HepG2 (cell line): ENCODE data around the gene PCSK6. TPM values are rescaled to one million over a fixed set of nuclear protein-coding genes. Genes with fewer than 3 reads are reported as not detected.

Source experiments
- ATAC-seq: fragments of 200-7000 bp; cut with Tn5 transposase; 3 replicates; pipeline ENCODE4 v1.9.1; 2020; ENCODE audit warnings: mild to moderate bottlenecking, moderate library complexity
- BruUV-seq: library from RNA; stranded (reverse); fragments of 400-500 nt; replicated peaks from 2 replicates; lab custom pipeline; 2021; lab: Mats Ljungman, UMichigan
- CTCF ChIA-PET: fragments of 300-600 bp; formaldehyde crosslinking; extraction: SDS; loops from one replicate; lab custom pipeline; 2021; ENCODE audit warnings: low total read pairs, inconsistent platforms, low intra/inter-chr PET ratio; lab: Yijun Ruan, JAX
- POLR2A ChIA-PET: fragments of 350-600 bp; sonication (Branson Sonifier 250); formaldehyde crosslinking; loops from one replicate; lab custom pipeline; 2020; ENCODE audit warnings: antibody characterized with exemption, inconsistent platforms; lab: Yijun Ruan, JAX
- DNase-seq: peaks from one replicate; pipeline ENCODE4 v3.0.0-alpha.2; 2015; ENCODE audit warnings: low spot score
- FAIRE-seq: peaks from 3 replicates; lab custom pipeline; 2011; peaks lifted over from hg19 to GRCh38; lab: Jason Lieb, UNC
- H2AFZ ChIP-seq: one replicate; pipeline ENCODE4 v1.6.1; 2011; ENCODE audit warnings: low read length, inconsistent platforms
- H3K27ac ChIP-seq: fragments of 300-600 bp; 3 replicates; pipeline ENCODE4 v1.8.0; 2011; ENCODE audit warnings: mixed run types, mild to moderate bottlenecking, mixed read lengths, low read length, inconsistent platforms; ENCODE audit not compliant: insufficient read depth; ENCODE audit errors: extremely low read length
- H3K27me3 ChIP-seq, 2 experiments: fragments of 200-600 bp in 1 of 2; 2 replicates in 1 of 2; 3 replicates in 1 of 2; pipeline versions ENCODE4 v1.6.0 to v1.8.0; 2011; ENCODE audit warnings: low read length in 2 of 2, mild to moderate bottlenecking in 2 of 2, moderate library complexity in 2 of 2, inconsistent platforms in 1 of 2; ENCODE audit not compliant: insufficient read depth in 2 of 2, control insufficient read depth in 1 of 2
- H3K36me3 ChIP-seq, 2 experiments: fragments of 200-600 bp in 1 of 2; replicated peaks in 1 of 2; 2 replicates in 1 of 2; 3 replicates in 1 of 2; pipeline versions ENCODE4 v1.5.1 to v1.8.0; 2011; ENCODE audit warnings: low read length in 2 of 2, inconsistent platforms in 1 of 2; ENCODE audit not compliant: insufficient read depth in 2 of 2, control insufficient read depth in 1 of 2
- H3K4me1 ChIP-seq: 2 replicates; pipeline ENCODE4 v1.5.1; 2012; ENCODE audit warnings: low read length, inconsistent platforms; ENCODE audit not compliant: insufficient read depth
- H3K4me2 ChIP-seq: 2 replicates; pipeline ENCODE4 v1.6.0; 2011; ENCODE audit warnings: low read depth, low read length, inconsistent platforms
- H3K4me3 ChIP-seq, 3 experiments: fragments of 200-600 bp in 1 of 3; sonication (generic), shearing (Covaris generic) in 1 of 3; replicated peaks in 1 of 3; 2 replicates each; pipeline ENCODE4 v1.5.1; 2011 to 2016; ENCODE audit warnings: low read length in 3 of 3, inconsistent platforms in 2 of 3, low read depth in 2 of 3, mild to moderate bottlenecking in 2 of 3, control low read depth in 1 of 3, mixed read lengths in 1 of 3; ENCODE audit not compliant: insufficient read depth in 1 of 3
- H3K79me2 ChIP-seq: one replicate; pipeline ENCODE4 v1.6.1; 2011; ENCODE audit warnings: low read length, inconsistent platforms; ENCODE audit not compliant: insufficient read depth
- H3K9ac ChIP-seq: 2 replicates; pipeline ENCODE4 v1.6.0; 2011; ENCODE audit warnings: mild to moderate bottlenecking, low read depth, low read length, inconsistent platforms; ENCODE audit not compliant: insufficient read depth
- H3K9me3 ChIP-seq: 2 replicates; pipeline ENCODE4 v1.5.1; 2012; ENCODE audit warnings: mild to moderate bottlenecking, low read length
- H4K20me1 ChIP-seq: 2 replicates; pipeline ENCODE4 v1.6.0; 2011; ENCODE audit warnings: inconsistent platforms, mild to moderate bottlenecking, low read length, moderate library complexity; ENCODE audit not compliant: insufficient read depth
- ESRRA ChIP-seq: sonication (generic); formaldehyde crosslinking; IDR thresholded peaks from 2 replicates; pipeline ENCODE4 v1.5.1; 2020; ENCODE audit warnings: mild to moderate bottlenecking, low read depth, missing genetic modification reagents
- HOXA3 ChIP-seq: sonication (generic); formaldehyde crosslinking; IDR thresholded peaks from 2 replicates; pipeline ENCODE4 v1.5.0; 2020; ENCODE audit warnings: missing genetic modification reagents
- PRPF4 ChIP-seq: fragments of 200-400 bp; formaldehyde crosslinking; IDR thresholded peaks from 2 replicates; pipeline ENCODE4 v1.6.1; 2016; ENCODE audit warnings: low read length, low read depth; ENCODE audit not compliant: poor library complexity, severe bottlenecking
- SALL1 ChIP-seq: sonication (generic); formaldehyde crosslinking; IDR thresholded peaks from 2 replicates; pipeline ENCODE4 v1.8.0; 2022; ENCODE audit warnings: mild to moderate bottlenecking, missing genetic modification reagents
- ZC3H4 ChIP-seq: sonication (generic); formaldehyde crosslinking; IDR thresholded peaks from 2 replicates; pipeline ENCODE4 v1.4.0; 2020; ENCODE audit warnings: missing genetic modification reagents, borderline replicate concordance
- ZNF557 ChIP-seq: sonication (generic); formaldehyde crosslinking; IDR thresholded peaks from 2 replicates; pipeline ENCODE4 v1.4.0; 2020; ENCODE audit warnings: missing genetic modification reagents
- ZNF703 ChIP-seq: sonication (generic); formaldehyde crosslinking; IDR thresholded peaks from 2 replicates; pipeline ENCODE4 v1.5.1; 2020; ENCODE audit warnings: missing genetic modification reagents, mild to moderate bottlenecking, moderate library complexity, borderline replicate concordance
- ZNF713 ChIP-seq: sonication (generic); formaldehyde crosslinking; IDR thresholded peaks from 2 replicates; pipeline ENCODE4 v1.4.0; 2020; ENCODE audit warnings: mild to moderate bottlenecking, missing genetic modification reagents
- WGBS: methylation state at CpG from one replicate; pipeline ENCODE4 v1.1.6; 2017; ENCODE audit warnings: low lambda C conversion rate; 5-methylcytosine and 5-hydroxymethylcytosine counted together
- in situ Hi-C: cut with HindIII; loops from 2 replicates; pipeline ENCODE4 v1.10.0; 2017; ENCODE audit warnings: low pct_unique_long_range_greater_than_20kb; ENCODE audit not compliant: extremely low pct_ligation_motif_present
- intact Hi-C: fragments of 100-400 bp; cut with micrococcal nuclease; formaldehyde crosslinking; loops from one replicate; pipeline ENCODE4 v1.10.0; 2022; ENCODE audit not compliant: unreplicated experiment
- polyA plus RNA-seq, 8 experiments: library from polyadenylated mRNA; depleted of rRNA in 3 of 8; stranded (reverse) in 7 of 8; unstranded in 1 of 8; fragments of >200 nt; fragmentation: Illumina TruSeq in 4 of 8; extraction: Trizol in 4 of 8; gene quantifications; 2 replicates each; pipeline versions ENCODE4 v1.2.1 to v1.2.3, GENCODE V29; 2011 to 2016; ENCODE audit warnings: low read depth in 4 of 8, missing spikeins in 1 of 8, mixed read lengths in 1 of 8; ENCODE audit not compliant: insufficient read depth in 1 of 8
- total RNA-seq, 5 experiments: library from RNA; depleted of rRNA; stranded (reverse); fragments of >200 nt; fragmentation: Illumina TruSeq; extraction: Trizol; gene quantifications; 2 replicates each; pipeline ENCODE4 v1.2.3, GENCODE V29; 2016; ENCODE audit warnings: low read depth in 1 of 5
- TF ChIP-seq, protein P1 (sequence below): sonication (generic); formaldehyde crosslinking; conservative IDR thresholded peaks from 2 replicates; pipeline ENCODE4 v1.4.0; 2020; ENCODE audit warnings: mild to moderate bottlenecking, missing genetic modification reagents, moderate library complexity
- TF ChIP-seq, protein P2 (sequence below): sonication (generic); formaldehyde crosslinking; IDR thresholded peaks from 2 replicates; pipeline ENCODE4 v1.8.1; 2023; ENCODE audit warnings: mild to moderate bottlenecking, missing genetic modification reagents
- TF ChIP-seq, protein P3 (sequence below): sonication (generic); formaldehyde crosslinking; IDR thresholded peaks from 2 replicates; pipeline ENCODE4 v1.5.0; 2020; ENCODE audit warnings: mild to moderate bottlenecking, missing genetic modification reagents

PCSK6 gene
- total and polyA plus RNA-seq, 2 of the 13 experiments (the other 11 are each of a cell fraction or from before 2014, with no cell fraction given): 56.5 to 155 TPM

DNA sequence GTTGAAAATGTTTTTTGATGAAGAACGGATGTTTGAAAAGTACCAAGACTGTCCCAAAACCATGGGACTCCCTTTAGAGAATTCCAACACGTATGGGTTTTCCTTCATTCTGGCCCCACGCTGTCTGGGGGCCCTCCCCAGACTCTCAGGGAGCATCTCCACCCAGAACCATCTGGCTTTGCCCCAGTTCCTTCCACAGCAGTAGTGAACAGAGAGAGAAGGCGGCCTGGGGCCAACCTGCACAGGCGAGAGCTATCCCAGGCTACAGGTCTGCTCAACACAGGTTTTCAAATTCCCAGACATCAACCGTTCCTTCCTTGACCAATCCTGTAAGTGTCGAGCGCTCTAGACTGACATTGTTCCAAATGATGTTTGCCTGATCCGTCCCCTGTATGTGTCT is 101.9 kb downstream of the PCSK6 start:
- H3K9ac ChIP-seq: no peak overlapping the region
- ATAC-seq (no peak), FAIRE-seq (no peak), DNase-seq (no peak)
- H4K20me1 ChIP-seq: no peaks in the 10 kb centered on the region
- peaks cover 27 to 95% of the 10 kb centered on the region in 2 experiments for H3K36me3 ChIP-seq
- no peak overlapping the region for H3K4me3 ChIP-seq
- H3K4me2 ChIP-seq: no peak overlapping the region
- no peaks in the 10 kb centered on the region for H3K27me3 ChIP-seq
- H2AFZ ChIP-seq: no peak overlapping the region
- no peaks in the 10 kb centered on the region for H3K9me3 ChIP-seq
- ChIA-PET CTCF (no interaction called here), POLR2A (no interaction called here)
- BruUV-seq: no TSS peak
- no peaks in the 10 kb centered on the region for H3K4me1 ChIP-seq
- no peak overlapping the region for H3K27ac ChIP-seq
- intact Hi-C loops: no loop called here
- in situ Hi-C loops: no loop called here
- no peaks in the 10 kb centered on the region for H3K79me2 ChIP-seq
- 73% methylated on average over 9 of the region's 9 CpGs for WGBS
- TF ChIP-seq HOXA3 (CRISPR knock-in tag) (no peak), ZNF713 (CRISPR knock-in tag) (no peak), ZNF703 (CRISPR knock-in tag) (no peak), SALL1 (no peak), ZC3H4 (no peak), PRPF4 (no peak), ESRRA (CRISPR knock-in tag) (no peak), ZNF557 (CRISPR knock-in tag) (no peak)
- TF ChIP-seq, protein P1, sequence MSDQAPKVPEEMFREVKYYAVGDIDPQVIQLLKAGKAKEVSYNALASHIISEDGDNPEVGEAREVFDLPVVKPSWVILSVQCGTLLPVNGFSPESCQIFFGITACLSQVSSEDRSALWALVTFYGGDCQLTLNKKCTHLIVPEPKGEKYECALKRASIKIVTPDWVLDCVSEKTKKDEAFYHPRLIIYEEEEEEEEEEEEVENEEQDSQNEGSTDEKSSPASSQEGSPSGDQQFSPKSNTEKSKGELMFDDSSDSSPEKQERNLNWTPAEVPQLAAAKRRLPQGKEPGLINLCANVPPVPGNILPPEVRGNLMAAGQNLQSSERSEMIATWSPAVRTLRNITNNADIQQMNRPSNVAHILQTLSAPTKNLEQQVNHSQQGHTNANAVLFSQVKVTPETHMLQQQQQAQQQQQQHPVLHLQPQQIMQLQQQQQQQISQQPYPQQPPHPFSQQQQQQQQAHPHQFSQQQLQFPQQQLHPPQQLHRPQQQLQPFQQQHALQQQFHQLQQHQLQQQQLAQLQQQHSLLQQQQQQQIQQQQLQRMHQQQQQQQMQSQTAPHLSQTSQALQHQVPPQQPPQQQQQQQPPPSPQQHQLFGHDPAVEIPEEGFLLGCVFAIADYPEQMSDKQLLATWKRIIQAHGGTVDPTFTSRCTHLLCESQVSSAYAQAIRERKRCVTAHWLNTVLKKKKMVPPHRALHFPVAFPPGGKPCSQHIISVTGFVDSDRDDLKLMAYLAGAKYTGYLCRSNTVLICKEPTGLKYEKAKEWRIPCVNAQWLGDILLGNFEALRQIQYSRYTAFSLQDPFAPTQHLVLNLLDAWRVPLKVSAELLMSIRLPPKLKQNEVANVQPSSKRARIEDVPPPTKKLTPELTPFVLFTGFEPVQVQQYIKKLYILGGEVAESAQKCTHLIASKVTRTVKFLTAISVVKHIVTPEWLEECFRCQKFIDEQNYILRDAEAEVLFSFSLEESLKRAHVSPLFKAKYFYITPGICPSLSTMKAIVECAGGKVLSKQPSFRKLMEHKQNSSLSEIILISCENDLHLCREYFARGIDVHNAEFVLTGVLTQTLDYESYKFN (CRISPR knock-in tag): no peak
- TF ChIP-seq, protein P2, sequence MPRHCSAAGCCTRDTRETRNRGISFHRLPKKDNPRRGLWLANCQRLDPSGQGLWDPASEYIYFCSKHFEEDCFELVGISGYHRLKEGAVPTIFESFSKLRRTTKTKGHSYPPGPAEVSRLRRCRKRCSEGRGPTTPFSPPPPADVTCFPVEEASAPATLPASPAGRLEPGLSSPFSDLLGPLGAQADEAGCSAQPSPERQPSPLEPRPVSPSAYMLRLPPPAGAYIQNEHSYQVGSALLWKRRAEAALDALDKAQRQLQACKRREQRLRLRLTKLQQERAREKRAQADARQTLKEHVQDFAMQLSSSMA (CRISPR knock-in tag): no peak
- TF ChIP-seq, protein P3, sequence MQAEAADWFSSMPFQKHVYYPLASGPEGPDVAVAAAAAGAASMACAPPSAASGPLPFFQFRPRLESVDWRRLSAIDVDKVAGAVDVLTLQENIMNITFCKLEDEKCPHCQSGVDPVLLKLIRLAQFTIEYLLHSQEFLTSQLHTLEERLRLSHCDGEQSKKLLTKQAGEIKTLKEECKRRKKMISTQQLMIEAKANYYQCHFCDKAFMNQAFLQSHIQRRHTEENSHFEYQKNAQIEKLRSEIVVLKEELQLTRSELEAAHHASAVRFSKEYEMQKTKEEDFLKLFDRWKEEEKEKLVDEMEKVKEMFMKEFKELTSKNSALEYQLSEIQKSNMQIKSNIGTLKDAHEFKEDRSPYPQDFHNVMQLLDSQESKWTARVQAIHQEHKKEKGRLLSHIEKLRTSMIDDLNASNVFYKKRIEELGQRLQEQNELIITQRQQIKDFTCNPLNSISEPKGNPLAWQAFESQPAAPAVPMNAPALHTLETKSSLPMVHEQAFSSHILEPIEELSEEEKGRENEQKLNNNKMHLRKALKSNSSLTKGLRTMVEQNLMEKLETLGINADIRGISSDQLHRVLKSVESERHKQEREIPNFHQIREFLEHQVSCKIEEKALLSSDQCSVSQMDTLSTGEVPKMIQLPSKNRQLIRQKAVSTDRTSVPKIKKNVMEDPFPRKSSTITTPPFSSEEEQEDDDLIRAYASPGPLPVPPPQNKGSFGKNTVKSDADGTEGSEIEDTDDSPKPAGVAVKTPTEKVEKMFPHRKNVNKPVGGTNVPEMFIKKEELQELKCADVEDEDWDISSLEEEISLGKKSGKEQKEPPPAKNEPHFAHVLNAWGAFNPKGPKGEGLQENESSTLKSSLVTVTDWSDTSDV (CRISPR knock-in tag): no peak
